ENCODE results near the gene CSAD.

GRCh38 chr12:53147181-53147580, 33.5 kb downstream of the CSAD start:
- TF ChIP-seq, protein P1, sequence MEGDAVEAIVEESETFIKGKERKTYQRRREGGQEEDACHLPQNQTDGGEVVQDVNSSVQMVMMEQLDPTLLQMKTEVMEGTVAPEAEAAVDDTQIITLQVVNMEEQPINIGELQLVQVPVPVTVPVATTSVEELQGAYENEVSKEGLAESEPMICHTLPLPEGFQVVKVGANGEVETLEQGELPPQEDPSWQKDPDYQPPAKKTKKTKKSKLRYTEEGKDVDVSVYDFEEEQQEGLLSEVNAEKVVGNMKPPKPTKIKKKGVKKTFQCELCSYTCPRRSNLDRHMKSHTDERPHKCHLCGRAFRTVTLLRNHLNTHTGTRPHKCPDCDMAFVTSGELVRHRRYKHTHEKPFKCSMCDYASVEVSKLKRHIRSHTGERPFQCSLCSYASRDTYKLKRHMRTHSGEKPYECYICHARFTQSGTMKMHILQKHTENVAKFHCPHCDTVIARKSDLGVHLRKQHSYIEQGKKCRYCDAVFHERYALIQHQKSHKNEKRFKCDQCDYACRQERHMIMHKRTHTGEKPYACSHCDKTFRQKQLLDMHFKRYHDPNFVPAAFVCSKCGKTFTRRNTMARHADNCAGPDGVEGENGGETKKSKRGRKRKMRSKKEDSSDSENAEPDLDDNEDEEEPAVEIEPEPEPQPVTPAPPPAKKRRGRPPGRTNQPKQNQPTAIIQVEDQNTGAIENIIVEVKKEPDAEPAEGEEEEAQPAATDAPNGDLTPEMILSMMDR (IDR thresholded peaks at IDR 0.05): no peak
- TF ChIP-seq MAX (IDR thresholded peaks at IDR 0.05; ENCODE audit: low read depth) (no peak), EZH2phosphoT487 (IDR thresholded peaks at IDR 0.05; ENCODE audit: borderline replicate concordance, low read depth) (no peak), POLR2AphosphoS5 (IDR thresholded peaks at IDR 0.05; ENCODE audit: low read depth, low read length) (no peak), JUND (IDR thresholded peaks at IDR 0.05) (no peak), SMC3 (IDR thresholded peaks at IDR 0.05; ENCODE audit: low read depth, low read length) (no peak), IRF3 (IDR thresholded peaks at IDR 0.05; ENCODE audit: low read depth, low read length) (no peak), EP300 (IDR thresholded peaks at IDR 0.05; ENCODE audit: borderline replicate concordance in 1 of 2, low read depth in 1 of 2, low read length in 1 of 2) (no peak), USF2 (IDR thresholded peaks at IDR 0.05; ENCODE audit: borderline replicate concordance, low read depth, low read length) (no peak), RCOR1 (IDR thresholded peaks at IDR 0.05; ENCODE audit: low read length) (no peak)
- TF ChIP-seq, protein P2, sequence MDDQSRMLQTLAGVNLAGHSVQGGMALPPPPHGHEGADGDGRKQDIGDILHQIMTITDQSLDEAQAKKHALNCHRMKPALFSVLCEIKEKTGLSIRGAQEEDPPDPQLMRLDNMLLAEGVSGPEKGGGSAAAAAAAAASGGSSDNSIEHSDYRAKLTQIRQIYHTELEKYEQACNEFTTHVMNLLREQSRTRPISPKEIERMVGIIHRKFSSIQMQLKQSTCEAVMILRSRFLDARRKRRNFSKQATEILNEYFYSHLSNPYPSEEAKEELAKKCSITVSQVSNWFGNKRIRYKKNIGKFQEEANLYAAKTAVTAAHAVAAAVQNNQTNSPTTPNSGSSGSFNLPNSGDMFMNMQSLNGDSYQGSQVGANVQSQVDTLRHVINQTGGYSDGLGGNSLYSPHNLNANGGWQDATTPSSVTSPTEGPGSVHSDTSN (IDR thresholded peaks at IDR 0.05): no peak
- TF ChIP-seq, protein P3, sequence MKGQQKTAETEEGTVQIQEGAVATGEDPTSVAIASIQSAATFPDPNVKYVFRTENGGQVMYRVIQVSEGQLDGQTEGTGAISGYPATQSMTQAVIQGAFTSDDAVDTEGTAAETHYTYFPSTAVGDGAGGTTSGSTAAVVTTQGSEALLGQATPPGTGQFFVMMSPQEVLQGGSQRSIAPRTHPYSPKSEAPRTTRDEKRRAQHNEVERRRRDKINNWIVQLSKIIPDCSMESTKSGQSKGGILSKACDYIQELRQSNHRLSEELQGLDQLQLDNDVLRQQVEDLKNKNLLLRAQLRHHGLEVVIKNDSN (IDR thresholded peaks at IDR 0.05; ENCODE audit: borderline replicate concordance, low read depth): no peak
